PFSK-1 (cell line): ENCODE results near the gene PPARGC1A.

ENCODE experiments used
- POLR2AphosphoS5 ChIP-seq: IDR thresholded peaks from 2 replicates; pipeline ENCODE4 v1.6.1; 2012; ENCODE audit warnings: low read depth, mild to moderate bottlenecking, control low read depth, low read length, moderate library complexity
- SIN3A ChIP-seq: IDR thresholded peaks from 2 replicates; pipeline ENCODE4 v1.6.1; 2012; ENCODE audit warnings: mild to moderate bottlenecking, low read length, moderate library complexity, borderline replicate concordance; ENCODE audit not compliant: insufficient read depth
- TAF1 ChIP-seq: IDR thresholded peaks from 2 replicates; pipeline ENCODE4 v1.6.1; 2012; ENCODE audit warnings: low read length, control low read depth, borderline replicate concordance; ENCODE audit not compliant: insufficient read depth
- TF ChIP-seq, protein P1 (sequence below), 2 experiments: IDR thresholded peaks; 2 replicates each; pipeline versions ENCODE4 v1.6.1 to v1.8.0; 2011 to 2012; ENCODE audit warnings: low read depth in 2 of 2, low read length in 2 of 2, control low read depth in 1 of 2, inconsistent platforms in 1 of 2, mild to moderate bottlenecking in 1 of 2, moderate library complexity in 1 of 2; ENCODE audit not compliant: insufficient read depth in 1 of 2

- TF ChIP-seq SIN3A (no peak), POLR2AphosphoS5 (no peak), TAF1 (no peak)
- TF ChIP-seq, protein P1, sequence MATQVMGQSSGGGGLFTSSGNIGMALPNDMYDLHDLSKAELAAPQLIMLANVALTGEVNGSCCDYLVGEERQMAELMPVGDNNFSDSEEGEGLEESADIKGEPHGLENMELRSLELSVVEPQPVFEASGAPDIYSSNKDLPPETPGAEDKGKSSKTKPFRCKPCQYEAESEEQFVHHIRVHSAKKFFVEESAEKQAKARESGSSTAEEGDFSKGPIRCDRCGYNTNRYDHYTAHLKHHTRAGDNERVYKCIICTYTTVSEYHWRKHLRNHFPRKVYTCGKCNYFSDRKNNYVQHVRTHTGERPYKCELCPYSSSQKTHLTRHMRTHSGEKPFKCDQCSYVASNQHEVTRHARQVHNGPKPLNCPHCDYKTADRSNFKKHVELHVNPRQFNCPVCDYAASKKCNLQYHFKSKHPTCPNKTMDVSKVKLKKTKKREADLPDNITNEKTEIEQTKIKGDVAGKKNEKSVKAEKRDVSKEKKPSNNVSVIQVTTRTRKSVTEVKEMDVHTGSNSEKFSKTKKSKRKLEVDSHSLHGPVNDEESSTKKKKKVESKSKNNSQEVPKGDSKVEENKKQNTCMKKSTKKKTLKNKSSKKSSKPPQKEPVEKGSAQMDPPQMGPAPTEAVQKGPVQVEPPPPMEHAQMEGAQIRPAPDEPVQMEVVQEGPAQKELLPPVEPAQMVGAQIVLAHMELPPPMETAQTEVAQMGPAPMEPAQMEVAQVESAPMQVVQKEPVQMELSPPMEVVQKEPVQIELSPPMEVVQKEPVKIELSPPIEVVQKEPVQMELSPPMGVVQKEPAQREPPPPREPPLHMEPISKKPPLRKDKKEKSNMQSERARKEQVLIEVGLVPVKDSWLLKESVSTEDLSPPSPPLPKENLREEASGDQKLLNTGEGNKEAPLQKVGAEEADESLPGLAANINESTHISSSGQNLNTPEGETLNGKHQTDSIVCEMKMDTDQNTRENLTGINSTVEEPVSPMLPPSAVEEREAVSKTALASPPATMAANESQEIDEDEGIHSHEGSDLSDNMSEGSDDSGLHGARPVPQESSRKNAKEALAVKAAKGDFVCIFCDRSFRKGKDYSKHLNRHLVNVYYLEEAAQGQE (IDR thresholded peaks at IDR 0.05; ENCODE audit: insufficient read depth in 1 of 2, low read depth in 2 of 2, low read length in 2 of 2): no peak
Observed at GRCh38 chr4:23932901-23933308, 43.1 kb upstream of the PPARGC1A start.
